ENCODE results near the gene NTF3. TPM values are rescaled to one million over a fixed set of nuclear protein-coding genes. Genes with fewer than 3 reads are reported as not detected.

The NTF3 gene
- total and polyA plus RNA-seq, 9 of the 15 experiments (the other 6 are each of a cell fraction or from before 2014, with no cell fraction given) = not detected

DNA sequence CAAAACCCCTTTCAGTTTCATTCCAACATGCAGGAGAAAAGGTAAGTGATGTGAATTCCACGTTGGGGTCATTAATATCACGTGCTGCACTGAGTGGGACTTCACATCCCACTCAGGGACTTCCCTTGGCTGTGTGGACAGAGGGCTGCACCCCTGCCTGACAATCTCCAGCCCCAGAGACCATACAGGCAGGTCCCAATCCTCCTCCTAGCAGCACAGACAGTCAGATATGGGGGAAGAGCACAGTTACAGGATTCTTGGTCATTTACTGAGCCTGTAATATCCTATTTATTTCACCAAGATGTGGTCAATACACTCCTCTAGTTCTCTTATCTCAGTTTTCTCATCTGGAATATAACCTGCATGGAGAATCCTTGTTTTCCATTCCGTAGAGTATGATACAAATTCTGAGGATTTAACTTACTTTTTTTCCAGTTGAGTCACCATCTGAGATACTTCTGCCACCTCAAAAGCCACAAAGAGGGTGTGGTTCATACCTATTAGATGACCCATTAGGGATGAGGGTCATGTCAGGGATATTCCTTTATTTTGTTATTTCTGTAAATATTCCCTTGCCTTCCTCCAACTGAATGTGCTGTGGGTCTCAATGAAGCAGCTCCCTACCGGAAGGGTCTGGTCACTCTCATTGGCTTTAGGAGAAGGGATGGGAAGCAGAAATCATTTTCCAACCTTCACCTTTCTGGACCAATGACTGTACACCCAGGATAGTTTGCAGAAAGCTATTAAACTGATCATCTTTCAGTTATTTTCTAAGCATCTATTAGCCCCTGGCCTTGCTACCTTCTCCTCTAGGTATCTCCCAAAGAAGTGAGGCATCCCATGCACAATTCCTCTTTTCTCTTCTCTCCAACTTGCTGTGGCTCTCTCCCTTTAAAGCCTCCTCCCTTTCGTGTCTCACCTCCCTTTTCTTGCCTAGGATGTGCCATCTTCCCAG, 43.0 kb upstream of the NTF3 start (continued):
- no peak for TF ChIP-seq ZNF696 (CRISPR knock-in tag; conservative IDR thresholded peaks at IDR 0.05)

DNA sequence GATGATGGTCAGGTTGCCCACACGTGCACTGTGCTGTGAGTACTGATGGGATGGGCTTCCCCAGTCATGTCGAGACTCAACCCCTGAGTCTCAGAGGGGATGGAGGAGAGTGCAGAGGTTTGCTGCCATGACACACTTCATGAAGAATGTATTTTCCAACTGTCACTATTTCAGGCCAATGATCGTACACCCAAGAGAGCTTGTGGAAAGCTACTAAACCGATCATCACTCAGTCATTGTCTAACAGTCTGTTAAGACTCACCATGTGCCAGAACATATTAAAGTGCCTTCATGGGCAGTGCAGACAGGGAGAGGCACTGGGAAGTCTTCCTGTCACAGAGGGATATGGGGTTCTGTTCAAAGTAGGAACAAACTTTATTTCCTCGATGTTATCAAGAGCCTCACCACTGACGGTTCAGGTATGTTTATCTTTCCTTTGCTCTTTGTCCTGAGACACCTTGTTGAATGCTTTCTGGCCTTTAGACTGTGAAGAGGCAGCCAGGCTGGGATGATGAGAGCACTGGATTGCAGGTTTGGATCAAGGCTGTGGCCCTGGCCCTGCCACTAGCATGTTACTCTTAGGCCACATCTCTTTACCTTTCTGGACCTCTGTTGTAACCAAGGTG, 41.6 kb upstream of the NTF3 start:
- intact Hi-C loops (cut with micrococcal nuclease) = no loop called here
- ATAC-seq = no peak
- H4K20me1 ChIP-seq (replicated peaks; ENCODE audit: control insufficient read depth, insufficient read depth, low read length) = no peaks in the 10 kb centered on the region
- no peaks in the 10 kb centered on the region for H3K79me2 ChIP-seq (ENCODE audit: control insufficient read depth, insufficient read depth, low read length)
- H3K9me1 ChIP-seq (ENCODE audit: control insufficient read depth, insufficient read depth, low read length) = no peaks in the 10 kb centered on the region
- no peak overlapping the region for H3K4me3 ChIP-seq
- ChIA-PET POLR2A (no interaction called here), CTCF (ENCODE audit: low intra/inter-chr PET ratio) (no interaction called here)
- H3K4me2 ChIP-seq (ENCODE audit: insufficient read depth, low read length) = no peak overlapping the region
- no peaks in the 10 kb centered on the region for H3K27me3 ChIP-seq (ENCODE audit: control insufficient read depth in 2 of 2, insufficient read depth in 2 of 2, low read length in 2 of 2)
- H3K27ac ChIP-seq (ENCODE audit: extremely low read depth, low read depth, low read length) = no peak overlapping the region
- H2AFZ ChIP-seq (ENCODE audit: low read depth, low read length) = no peak overlapping the region
- no peak for FAIRE-seq
- BruUV-seq (replicated peaks) = no TSS peak
- in situ Hi-C loops (cut with MboI) = no loop called here
- no peak for DNase-seq (ENCODE audit: extremely low read depth in 1 of 4, low spot score in 3 of 4)
- H3K9ac ChIP-seq (ENCODE audit: insufficient read depth in 1 of 2, low read depth in 2 of 2, low read length in 2 of 2) = no peak overlapping the region
- WGBS (ENCODE audit: insufficient coverage, low coverage, missing lambda C conversion rate) = 0% methylated on average over 6 of the region's 6 CpGs
- no peaks in the 10 kb centered on the region for H3K36me3 ChIP-seq (ENCODE audit: control insufficient read depth, insufficient read depth, low read length)
- H3K9me3 ChIP-seq (replicated peaks; ENCODE audit: control insufficient read depth, insufficient read depth, low read depth, low read length) = no peaks in the 10 kb centered on the region
- H3K4me1 ChIP-seq (replicated peaks in 1 of 2; ENCODE audit: control insufficient read depth in 2 of 2, insufficient read depth in 2 of 2, low read length in 2 of 2) = no peaks in the 10 kb centered on the region
- TF ChIP-seq SP2 (IDR thresholded peaks at IDR 0.05; ENCODE audit: extremely low read depth, low read depth, low read length, poor library complexity, severe bottlenecking) = no peak
- TF ChIP-seq ZNF561 (CRISPR knock-in tag; conservative IDR thresholded peaks at IDR 0.05) = no peak
- no peak for TF ChIP-seq PURB (CRISPR knock-in tag; IDR thresholded peaks at IDR 0.05; ENCODE audit: low read depth)
- no peak for TF ChIP-seq HNRNPLL (IDR thresholded peaks at IDR 0.05; ENCODE audit: low read depth, low read length, poor library complexity, severe bottlenecking)
- TF ChIP-seq, protein P1, sequence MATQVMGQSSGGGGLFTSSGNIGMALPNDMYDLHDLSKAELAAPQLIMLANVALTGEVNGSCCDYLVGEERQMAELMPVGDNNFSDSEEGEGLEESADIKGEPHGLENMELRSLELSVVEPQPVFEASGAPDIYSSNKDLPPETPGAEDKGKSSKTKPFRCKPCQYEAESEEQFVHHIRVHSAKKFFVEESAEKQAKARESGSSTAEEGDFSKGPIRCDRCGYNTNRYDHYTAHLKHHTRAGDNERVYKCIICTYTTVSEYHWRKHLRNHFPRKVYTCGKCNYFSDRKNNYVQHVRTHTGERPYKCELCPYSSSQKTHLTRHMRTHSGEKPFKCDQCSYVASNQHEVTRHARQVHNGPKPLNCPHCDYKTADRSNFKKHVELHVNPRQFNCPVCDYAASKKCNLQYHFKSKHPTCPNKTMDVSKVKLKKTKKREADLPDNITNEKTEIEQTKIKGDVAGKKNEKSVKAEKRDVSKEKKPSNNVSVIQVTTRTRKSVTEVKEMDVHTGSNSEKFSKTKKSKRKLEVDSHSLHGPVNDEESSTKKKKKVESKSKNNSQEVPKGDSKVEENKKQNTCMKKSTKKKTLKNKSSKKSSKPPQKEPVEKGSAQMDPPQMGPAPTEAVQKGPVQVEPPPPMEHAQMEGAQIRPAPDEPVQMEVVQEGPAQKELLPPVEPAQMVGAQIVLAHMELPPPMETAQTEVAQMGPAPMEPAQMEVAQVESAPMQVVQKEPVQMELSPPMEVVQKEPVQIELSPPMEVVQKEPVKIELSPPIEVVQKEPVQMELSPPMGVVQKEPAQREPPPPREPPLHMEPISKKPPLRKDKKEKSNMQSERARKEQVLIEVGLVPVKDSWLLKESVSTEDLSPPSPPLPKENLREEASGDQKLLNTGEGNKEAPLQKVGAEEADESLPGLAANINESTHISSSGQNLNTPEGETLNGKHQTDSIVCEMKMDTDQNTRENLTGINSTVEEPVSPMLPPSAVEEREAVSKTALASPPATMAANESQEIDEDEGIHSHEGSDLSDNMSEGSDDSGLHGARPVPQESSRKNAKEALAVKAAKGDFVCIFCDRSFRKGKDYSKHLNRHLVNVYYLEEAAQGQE (IDR thresholded peaks at IDR 0.05; ENCODE audit: borderline replicate concordance) = no peak
- TF ChIP-seq, protein P1 (CRISPR knock-in tag; IDR thresholded peaks at IDR 0.05; ENCODE audit: low read depth) = no peak
- TF ChIP-seq RBM25 (IDR thresholded peaks at IDR 0.05; ENCODE audit: low read depth, low read length, severe bottlenecking) = no peak
- no peak for TF ChIP-seq SMARCC2 (IDR thresholded peaks at IDR 0.05; ENCODE audit: low read depth)
- TF ChIP-seq MEIS2 (IDR thresholded peaks at IDR 0.05; ENCODE audit: partially characterized antibody) = no peak
- TF ChIP-seq MCM2 (IDR thresholded peaks at IDR 0.05; ENCODE audit: low read depth) = no peak
- TF ChIP-seq TAF15 (IDR thresholded peaks at IDR 0.05; ENCODE audit: low read depth, low read length) = no peak

Measured in K562 (cell line).